Measurements from ENCODE around the gene KRT16. TPM values are rescaled to one million over a fixed set of nuclear protein-coding genes. Genes with fewer than 3 reads are reported as not detected.
"Not testable (repeated sequence)": the region's sequence is repeated elsewhere in the genome, so short reads cannot be mapped to it uniquely, and the experiment has no call there.

The KRT16 gene
- total RNA-seq, 2 experiments from 2014 or later: not detected

GRCh38 chr17:41619927-41620582 is 7.5 kb upstream of the KRT16 start:
- DNase-seq; POLR2A ChIA-PET; H3K4me3 Mint-ChIP-seq; H3K4me1 Mint-ChIP-seq; H3K36me3 Mint-ChIP-seq; H3K9me3 Mint-ChIP-seq; ATAC-seq (ENCODE audit: low read depth); H3K27ac Mint-ChIP-seq; H3K27me3 Mint-ChIP-seq: not testable (repeated sequence)

- DNase-seq (no peak), ATAC-seq (ENCODE audit: low read depth) (no peak)
- H3K27ac Mint-ChIP-seq: no peak overlapping the region
- H3K4me3 Mint-ChIP-seq: no peak overlapping the region
- no peaks in the 10 kb centered on the region for H3K9me3 Mint-ChIP-seq
- H3K27me3 Mint-ChIP-seq: peaks cover 2% of the 10 kb centered on the region
- no peaks in the 10 kb centered on the region for H3K4me1 Mint-ChIP-seq
- H3K36me3 Mint-ChIP-seq: no peaks in the 10 kb centered on the region
- POLR2A ChIA-PET: no interaction called here
Observed at GRCh38 chr17:41619036-41619926, 6.7 kb upstream of the KRT16 start.

GRCh38 chr17:41618341-41619035 is 5.9 kb upstream of the KRT16 start:
- Mint-ChIP-seq H3K4me3 (no peak overlapping the region), H3K27ac (no peak overlapping the region), H3K4me1 (no peaks in the 10 kb centered on the region), H3K36me3 (no peaks in the 10 kb centered on the region), H3K27me3 (peaks cover 2% of the 10 kb centered on the region), H3K9me3 (no peaks in the 10 kb centered on the region)
- POLR2A ChIA-PET: no interaction called here
- DNase-seq: no peak
- no peak for ATAC-seq (ENCODE audit: low read depth)

GRCh38 chr17:41617698-41618097 is 5.1 kb upstream of the KRT16 start:
- ATAC-seq (ENCODE audit: low read depth): no peak
- H3K4me1 Mint-ChIP-seq: no peaks in the 10 kb centered on the region
- no peaks in the 10 kb centered on the region for H3K9me3 Mint-ChIP-seq
- POLR2A ChIA-PET: no interaction called here
- no peak for DNase-seq
- no peak overlapping the region for H3K4me3 Mint-ChIP-seq
- H3K36me3 Mint-ChIP-seq: no peaks in the 10 kb centered on the region
- H3K27me3 Mint-ChIP-seq: peaks cover 2% of the 10 kb centered on the region
- H3K27ac Mint-ChIP-seq: no peak overlapping the region

- ATAC-seq (ENCODE audit: low read depth) (no peak), DNase-seq (no peak)
- H3K9me3 Mint-ChIP-seq: no peaks in the 10 kb centered on the region
- no peak overlapping the region for H3K4me3 Mint-ChIP-seq
- H3K36me3 Mint-ChIP-seq: no peaks in the 10 kb centered on the region
- H3K27ac Mint-ChIP-seq: no peak overlapping the region
- POLR2A ChIA-PET: no interaction called here
- peaks cover 2% of the 10 kb centered on the region for H3K27me3 Mint-ChIP-seq
- no peaks in the 10 kb centered on the region for H3K4me1 Mint-ChIP-seq
Observed at GRCh38 chr17:41617136-41617535, 4.6 kb upstream of the KRT16 start.

- H3K9me3 Mint-ChIP-seq; H3K4me1 Mint-ChIP-seq; DNase-seq; ATAC-seq (ENCODE audit: low read depth); H3K27me3 Mint-ChIP-seq; H3K27ac Mint-ChIP-seq; POLR2A ChIA-PET; H3K4me3 Mint-ChIP-seq; H3K36me3 Mint-ChIP-seq: not testable (repeated sequence)
Observed at GRCh38 chr17:41616486-41616885, 3.9 kb upstream of the KRT16 start.

- Mint-ChIP-seq H3K9me3 (no peaks in the 10 kb centered on the region), H3K27ac (no peak overlapping the region), H3K4me3 (no peak overlapping the region), H3K4me1 (no peaks in the 10 kb centered on the region), H3K27me3 (peaks cover 2% of the 10 kb centered on the region), H3K36me3 (no peaks in the 10 kb centered on the region)
- no peak for DNase-seq
- POLR2A ChIA-PET: no interaction called here
- ATAC-seq (ENCODE audit: low read depth): no peak
Observed at GRCh38 chr17:41615454-41615853, 2.9 kb upstream of the KRT16 start.

GRCh38 chr17:41614767-41615166 is 2.2 kb upstream of the KRT16 start:
- POLR2A ChIA-PET; H3K4me3 Mint-ChIP-seq; H3K27ac Mint-ChIP-seq; H3K27me3 Mint-ChIP-seq; ATAC-seq (ENCODE audit: low read depth); H3K9me3 Mint-ChIP-seq; H3K36me3 Mint-ChIP-seq; H3K4me1 Mint-ChIP-seq; DNase-seq: not testable (repeated sequence)

- ATAC-seq (ENCODE audit: low read depth) (no peak), DNase-seq (no peak)
- Mint-ChIP-seq H3K4me1 (no peaks in the 10 kb centered on the region), H3K9me3 (no peaks in the 10 kb centered on the region), H3K27me3 (peaks cover 7% of the 10 kb centered on the region), H3K36me3 (no peaks in the 10 kb centered on the region), H3K27ac (no peak overlapping the region), H3K4me3 (no peak overlapping the region)
- POLR2A ChIA-PET: no interaction called here
Observed at GRCh38 chr17:41614098-41614497, 1.5 kb upstream of the KRT16 start.

GRCh38 chr17:41613277-41614082 is 913 bp upstream of the KRT16 start:
- POLR2A ChIA-PET: no interaction called here
- Mint-ChIP-seq H3K4me1 (no peaks in the 10 kb centered on the region), H3K36me3 (no peaks in the 10 kb centered on the region), H3K4me3 (no peak overlapping the region), H3K27me3 (peaks cover 12% of the 10 kb centered on the region), H3K27ac (no peak overlapping the region), H3K9me3 (no peaks in the 10 kb centered on the region)
- ATAC-seq (ENCODE audit: low read depth) (no peak), DNase-seq (no peak)

- Mint-ChIP-seq H3K27me3 (peaks cover 15% of the 10 kb centered on the region), H3K4me3 (no peak overlapping the region), H3K36me3 (peaks cover 5% of the 10 kb centered on the region), H3K27ac (no peak overlapping the region), H3K9me3 (peaks cover 13% of the 10 kb centered on the region), H3K4me1 (no peaks in the 10 kb centered on the region)
- POLR2A ChIA-PET: no interaction called here
- no peak for DNase-seq
- ATAC-seq (ENCODE audit: low read depth): no peak
Observed at GRCh38 chr17:41610965-41611640, 1.5 kb downstream of the KRT16 start.

GRCh38 chr17:41610061-41610517 is 2.5 kb downstream of the KRT16 start:
- peaks cover 16% of the 10 kb centered on the region for H3K9me3 Mint-ChIP-seq
- H3K27ac Mint-ChIP-seq; H3K36me3 Mint-ChIP-seq; H3K4me3 Mint-ChIP-seq; H3K4me1 Mint-ChIP-seq; POLR2A ChIA-PET; DNase-seq; ATAC-seq (ENCODE audit: low read depth): not testable (repeated sequence)
- peaks cover 19% of the 10 kb centered on the region for H3K27me3 Mint-ChIP-seq

- not testable (repeated sequence) for ATAC-seq (ENCODE audit: low read depth)
Observed at GRCh38 chr17:41606930-41607329, 5.6 kb downstream of the KRT16 start.

More at GRCh38 chr17:41606930-41607329, 5.6 kb downstream of the KRT16 start:
- Mint-ChIP-seq H3K9me3 (peaks cover 16% of the 10 kb centered on the region), H3K27me3 (peaks cover 24% of the 10 kb centered on the region)
- H3K27ac Mint-ChIP-seq, H3K36me3 Mint-ChIP-seq, POLR2A ChIA-PET, DNase-seq, H3K4me3 Mint-ChIP-seq, H3K4me1 Mint-ChIP-seq: not testable (repeated sequence)

All from activated naive CD8-positive, alpha-beta T cell treated with anti-CD3 and anti-CD28 coated beads, Interleukin-2, amount 10 ng/mL, durations not matched to agents 7 days and 5 days (primary cell).